Fibroblast of pulmonary artery (primary cell): ENCODE measurements around the gene PDIK1L.
"Not testable (repeated sequence)": the region's sequence is repeated elsewhere in the genome, so short reads cannot be mapped to it uniquely, and the experiment has no call there.

Experiments
- DNase-seq: peaks from one replicate; pipeline ENCODE4 v3.0.0-alpha.2; 2010; ENCODE audit warnings: low read depth
- H3K4me3 ChIP-seq: replicated peaks from 2 replicates; pipeline ENCODE4 v1.5.1; 2011; ENCODE audit warnings: low read depth, mild to moderate bottlenecking, control low read depth, low read length, moderate library complexity
- CTCF ChIP-seq: IDR thresholded peaks from 2 replicates; pipeline ENCODE4 v1.5.1; 2011; ENCODE audit warnings: mild to moderate bottlenecking, control low read depth, low read length, inconsistent platforms; ENCODE audit errors: missing control alignments

Gene PDIK1L

GRCh38 chr1:26097696-26098095 is 13.9 kb upstream of the PDIK1L start:
- peak; percentile 35 for DNase-seq
- H3K4me3 ChIP-seq: no peak overlapping the region
- no peak for TF ChIP-seq CTCF

- TF ChIP-seq CTCF: no peak
- no peak overlapping the region for H3K4me3 ChIP-seq
- DNase-seq: no peak
Observed at GRCh38 chr1:26098602-26099001, 13.0 kb upstream of the PDIK1L start.

- DNase-seq: no peak
- TF ChIP-seq CTCF: no peak
- no peak overlapping the region for H3K4me3 ChIP-seq
Observed at GRCh38 chr1:26099780-26100179, 11.8 kb upstream of the PDIK1L start.

GRCh38 chr1:26100204-26100603 is 11.4 kb upstream of the PDIK1L start:
- H3K4me3 ChIP-seq, DNase-seq: not testable (repeated sequence)

GRCh38 chr1:26102119-26102518 is 9.5 kb upstream of the PDIK1L start:
- TF ChIP-seq CTCF: no peak
- DNase-seq: no peak
- H3K4me3 ChIP-seq: no peak overlapping the region

GRCh38 chr1:26102526-26102925 is 9.1 kb upstream of the PDIK1L start:
- no peak for TF ChIP-seq CTCF
- DNase-seq: peak; percentile 41
- H3K4me3 ChIP-seq: no peak overlapping the region

- DNase-seq, H3K4me3 ChIP-seq: not testable (repeated sequence)
Observed at GRCh38 chr1:26105226-26105548, 6.4 kb upstream of the PDIK1L start.

GRCh38 chr1:26109229-26110164 is 2.1 kb upstream of the PDIK1L start:
- no peak overlapping the region for H3K4me3 ChIP-seq
- TF ChIP-seq CTCF: no peak
- no peak for DNase-seq
